ENCODE data around the gene NRXN3. TPM values are rescaled to one million over a fixed set of nuclear protein-coding genes. Genes with fewer than 3 reads are reported as not detected.
"Not testable (repeated sequence)": the region's sequence is repeated elsewhere in the genome, so short reads cannot be mapped to it uniquely, and the experiment has no call there.

Gene NRXN3
- total RNA-seq, 1 donor from 2014 or later = 11.4 TPM

DNA sequence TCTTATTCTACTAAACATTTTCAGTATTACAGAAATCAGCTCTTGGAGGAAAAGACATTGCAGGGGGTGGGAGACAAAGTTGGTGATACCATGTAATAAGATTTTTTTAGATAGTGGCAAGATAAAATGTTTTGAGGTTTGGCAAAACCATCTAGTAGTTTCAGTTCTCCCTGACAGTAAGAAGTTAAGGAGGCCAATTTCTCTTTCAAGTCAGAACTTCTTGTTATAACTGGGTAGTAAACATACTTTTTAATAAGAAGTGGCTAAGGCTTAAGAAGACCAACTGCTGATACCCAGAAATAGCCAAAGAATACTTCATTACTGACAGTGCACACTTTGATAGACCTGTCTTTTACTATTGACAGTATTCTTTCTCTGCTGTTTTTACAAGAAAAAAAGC lies 1588.8 kb downstream of the NRXN3 start:
- TF ChIP-seq, protein P1, sequence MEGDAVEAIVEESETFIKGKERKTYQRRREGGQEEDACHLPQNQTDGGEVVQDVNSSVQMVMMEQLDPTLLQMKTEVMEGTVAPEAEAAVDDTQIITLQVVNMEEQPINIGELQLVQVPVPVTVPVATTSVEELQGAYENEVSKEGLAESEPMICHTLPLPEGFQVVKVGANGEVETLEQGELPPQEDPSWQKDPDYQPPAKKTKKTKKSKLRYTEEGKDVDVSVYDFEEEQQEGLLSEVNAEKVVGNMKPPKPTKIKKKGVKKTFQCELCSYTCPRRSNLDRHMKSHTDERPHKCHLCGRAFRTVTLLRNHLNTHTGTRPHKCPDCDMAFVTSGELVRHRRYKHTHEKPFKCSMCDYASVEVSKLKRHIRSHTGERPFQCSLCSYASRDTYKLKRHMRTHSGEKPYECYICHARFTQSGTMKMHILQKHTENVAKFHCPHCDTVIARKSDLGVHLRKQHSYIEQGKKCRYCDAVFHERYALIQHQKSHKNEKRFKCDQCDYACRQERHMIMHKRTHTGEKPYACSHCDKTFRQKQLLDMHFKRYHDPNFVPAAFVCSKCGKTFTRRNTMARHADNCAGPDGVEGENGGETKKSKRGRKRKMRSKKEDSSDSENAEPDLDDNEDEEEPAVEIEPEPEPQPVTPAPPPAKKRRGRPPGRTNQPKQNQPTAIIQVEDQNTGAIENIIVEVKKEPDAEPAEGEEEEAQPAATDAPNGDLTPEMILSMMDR (IDR thresholded peaks at IDR 0.05; ENCODE audit: unreplicated experiment) = no peak
- Mint-ChIP-seq H3K27ac (no peak overlapping the region), H3K4me3 (no peak overlapping the region), H3K27me3 (ENCODE audit: low read depth) (no peaks in the 10 kb centered on the region), H3K9me3 (peaks cover 7% of the 10 kb centered on the region), H3K36me3 (peaks cover 6% of the 10 kb centered on the region), H3K4me1 (peaks cover 15% of the 10 kb centered on the region)
- DNase-seq (ENCODE audit: low spot score in 2 of 2, unreplicated experiment in 2 of 2) = no peak

DNA sequence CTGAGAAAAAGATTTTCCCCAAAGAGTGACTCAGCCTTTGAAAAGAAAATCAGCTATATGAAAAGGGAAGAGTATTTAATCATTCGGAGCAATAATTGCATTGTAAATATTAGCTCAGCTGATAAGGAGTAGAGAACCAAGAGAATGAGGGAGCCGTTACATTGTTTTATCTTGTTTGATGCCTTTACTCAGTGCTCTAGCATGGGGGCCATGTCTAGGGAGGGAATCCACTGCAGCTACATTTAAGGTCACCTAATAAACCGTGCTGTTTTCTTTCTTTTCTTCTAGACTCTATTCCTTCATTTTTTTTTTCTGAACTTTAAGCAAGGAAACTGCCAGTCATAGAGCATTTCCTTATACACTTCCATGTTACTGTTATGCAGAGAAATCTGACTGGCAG lies 1594.2 kb downstream of the NRXN3 start:
- peaks cover 31% of the 10 kb centered on the region for H3K4me1 Mint-ChIP-seq
- peak overlapping the region; percentile 14 for H3K27ac Mint-ChIP-seq

DNA sequence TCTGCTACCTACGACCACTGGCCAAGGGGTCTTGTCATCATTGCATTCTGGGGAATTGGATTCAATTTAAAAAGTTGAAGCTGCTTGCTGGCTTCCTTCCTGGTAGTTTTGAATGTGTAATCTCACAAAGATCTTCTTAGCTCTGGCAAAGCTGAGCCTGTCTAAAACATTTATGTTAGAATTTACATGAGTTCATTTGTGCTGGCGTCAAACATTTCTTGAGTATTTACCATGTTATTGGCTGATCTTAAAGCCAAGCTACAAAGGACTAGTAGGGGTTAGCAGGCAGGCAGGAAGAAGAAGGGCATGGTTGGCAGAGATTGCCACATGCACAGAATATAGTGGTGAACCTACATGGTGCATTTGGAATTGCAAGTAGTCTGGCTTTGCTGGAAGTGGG lies 1596.3 kb downstream of the NRXN3 start:
- DNase-seq (ENCODE audit: low spot score in 2 of 2, unreplicated experiment in 2 of 2) = no peak
- Mint-ChIP-seq H3K36me3 (peaks cover 3% of the 10 kb centered on the region), H3K9me3 (peaks cover 9% of the 10 kb centered on the region), H3K4me3 (no peak overlapping the region), H3K27me3 (ENCODE audit: low read depth) (no peaks in the 10 kb centered on the region), H3K4me1 (peaks cover 23% of the 10 kb centered on the region), H3K27ac (no peak overlapping the region)
- TF ChIP-seq, protein P1 (IDR thresholded peaks at IDR 0.05; ENCODE audit: unreplicated experiment) = no peak

More for the DNA sequence above, 1594.2 kb downstream of the NRXN3 start:
- Mint-ChIP-seq H3K9me3 (peaks cover under 1% of the 10 kb centered on the region), H3K4me3 (no peak overlapping the region), H3K27me3 (ENCODE audit: low read depth) (no peaks in the 10 kb centered on the region), H3K36me3 (peaks cover 5% of the 10 kb centered on the region)
- DNase-seq (ENCODE audit: low spot score in 2 of 2, unreplicated experiment in 2 of 2) = no peak
- TF ChIP-seq, protein P1 (IDR thresholded peaks at IDR 0.05; ENCODE audit: unreplicated experiment) = no peak

DNA sequence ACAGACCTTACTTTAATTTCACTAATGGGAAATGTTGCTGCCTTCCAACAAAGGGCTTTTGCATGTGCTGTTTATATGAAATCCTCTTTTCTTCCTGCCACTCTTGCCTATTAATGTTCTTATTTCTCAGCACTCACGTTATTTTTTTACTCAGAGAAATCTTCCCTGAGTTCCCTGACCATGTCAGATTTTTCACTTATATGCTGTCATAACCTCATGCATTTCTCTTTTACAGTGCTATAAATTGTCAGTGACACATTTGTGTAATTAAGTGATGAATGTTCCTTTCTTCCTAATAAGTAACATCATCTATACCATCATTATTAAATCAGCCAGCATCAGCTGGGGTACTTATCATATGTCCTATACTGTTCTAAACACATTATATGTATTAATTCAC lies 1597.1 kb downstream of the NRXN3 start:
- Mint-ChIP-seq H3K4me1 (peaks cover 19% of the 10 kb centered on the region), H3K36me3 (peaks cover 3% of the 10 kb centered on the region), H3K4me3 (no peak overlapping the region), H3K27ac (no peak overlapping the region), H3K27me3 (ENCODE audit: low read depth) (no peaks in the 10 kb centered on the region), H3K9me3 (peaks cover 9% of the 10 kb centered on the region)
- no peak for DNase-seq (ENCODE audit: low spot score in 2 of 2, unreplicated experiment in 2 of 2)
- TF ChIP-seq, protein P1 (IDR thresholded peaks at IDR 0.05; ENCODE audit: unreplicated experiment) = no peak

DNA sequence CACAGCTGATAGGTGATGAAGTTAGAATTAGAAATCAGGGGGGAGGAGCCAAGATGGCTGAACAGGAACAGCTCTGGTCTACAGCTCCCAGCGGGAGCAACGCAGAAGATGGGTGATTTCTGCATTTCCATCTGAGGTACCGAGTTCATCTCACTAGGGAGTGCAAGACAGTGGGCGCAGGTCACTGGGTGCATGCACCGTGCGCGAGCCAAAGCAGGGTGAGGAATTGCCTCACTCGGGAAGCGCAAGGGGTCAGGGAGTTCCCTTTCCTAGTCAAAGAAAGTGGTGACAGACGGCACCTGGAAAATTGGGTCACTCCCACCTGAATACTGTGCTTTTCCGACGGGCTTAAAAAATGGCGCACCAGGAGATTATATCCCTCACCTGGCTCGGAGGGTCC lies 1597.5 kb downstream of the NRXN3 start:
- H3K27me3 Mint-ChIP-seq (ENCODE audit: low read depth); H3K27ac Mint-ChIP-seq; H3K9me3 Mint-ChIP-seq; H3K4me3 Mint-ChIP-seq; H3K36me3 Mint-ChIP-seq; DNase-seq (ENCODE audit: low spot score in 2 of 2, unreplicated experiment in 2 of 2): not testable (repeated sequence)
- H3K4me1 Mint-ChIP-seq = peaks cover 16% of the 10 kb centered on the region

DNA sequence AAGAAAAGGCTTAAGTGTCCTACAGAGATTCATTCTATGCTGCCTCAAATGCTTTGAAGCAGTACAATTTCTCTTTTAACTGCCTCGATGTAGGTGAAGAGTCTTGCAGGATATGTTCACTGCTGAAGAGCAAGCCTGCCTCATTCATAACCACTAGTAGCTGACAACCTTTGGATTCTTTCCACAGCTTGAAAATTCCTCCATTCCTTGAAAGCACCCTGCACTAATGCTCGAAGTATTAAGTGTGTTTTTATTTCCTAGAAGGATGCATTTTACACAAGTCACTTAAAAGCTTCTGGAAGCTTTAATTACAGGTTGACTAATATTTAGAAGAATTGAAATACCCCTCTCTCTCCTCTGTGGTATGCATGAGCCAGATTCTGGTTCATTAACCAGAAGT lies 1611.7 kb downstream of the NRXN3 start:
- H3K27ac Mint-ChIP-seq = no peak overlapping the region
- H3K4me3 Mint-ChIP-seq = no peak overlapping the region
- H3K27me3 Mint-ChIP-seq (ENCODE audit: low read depth) = peaks cover 9% of the 10 kb centered on the region
- H3K4me1 Mint-ChIP-seq = peaks cover 25% of the 10 kb centered on the region
- no peak for DNase-seq (ENCODE audit: low spot score in 2 of 2, unreplicated experiment in 2 of 2)
- TF ChIP-seq, protein P1 (IDR thresholded peaks at IDR 0.05; ENCODE audit: unreplicated experiment) = no peak
- peaks cover 8% of the 10 kb centered on the region for H3K9me3 Mint-ChIP-seq
- H3K36me3 Mint-ChIP-seq = peaks cover 7% of the 10 kb centered on the region

Data from mesothelial cell of epicardium (in vitro differentiated cells).